ENCODE data around the gene CARMIL1.
"Not testable (repeated sequence)": the region's sequence is repeated elsewhere in the genome, so short reads cannot be mapped to it uniquely, and the experiment has no call there.

CARMIL1 gene

GRCh38 chr6:25381077-25381476 lies 101.9 kb downstream of the CARMIL1 start:
- no peak for DNase-seq (ENCODE audit: low read depth)
- no peak for TF ChIP-seq CTCF (IDR thresholded peaks at IDR 0.05; ENCODE audit: low read length, missing control alignments)
- no peak overlapping the region for H3K4me3 ChIP-seq (replicated peaks; ENCODE audit: low read depth, low read length)

GRCh38 chr6:25382476-25382875 lies 103.3 kb downstream of the CARMIL1 start:
- not testable (repeated sequence) for H3K4me3 ChIP-seq (replicated peaks; ENCODE audit: low read depth, low read length); DNase-seq (ENCODE audit: low read depth)

DNA sequence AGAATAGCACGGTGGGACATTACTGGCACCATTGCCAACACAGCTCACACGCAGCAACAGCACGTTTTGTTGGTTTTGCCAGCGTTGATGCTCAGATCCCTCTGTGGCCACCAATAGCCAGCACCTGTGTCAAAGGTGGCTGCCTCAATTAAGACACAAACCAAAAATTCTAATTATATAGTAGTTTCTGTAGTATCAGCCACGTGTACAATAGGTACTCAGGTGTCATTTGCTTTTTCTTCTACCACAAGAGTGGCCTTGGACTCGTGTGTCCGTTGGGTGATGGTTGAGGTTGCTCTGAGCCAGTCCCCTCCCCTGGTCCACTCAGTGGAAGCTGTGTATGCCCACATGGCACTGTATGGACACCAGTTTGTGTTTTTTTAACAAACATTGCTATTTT lies 105.1 kb downstream of the CARMIL1 start:
- DNase-seq (ENCODE audit: low read depth): no peak
- no peak for TF ChIP-seq CTCF (IDR thresholded peaks at IDR 0.05; ENCODE audit: low read length, missing control alignments)
- no peak overlapping the region for H3K4me3 ChIP-seq (replicated peaks; ENCODE audit: low read depth, low read length)

GRCh38 chr6:25384967-25385366 lies 105.8 kb downstream of the CARMIL1 start:
- H3K4me3 ChIP-seq (replicated peaks; ENCODE audit: low read depth, low read length): no peak overlapping the region
- TF ChIP-seq CTCF (IDR thresholded peaks at IDR 0.05; ENCODE audit: low read length, missing control alignments): no peak
- peak; percentile 31 for DNase-seq (ENCODE audit: low read depth)

GRCh38 chr6:25387483-25387882 lies 108.3 kb downstream of the CARMIL1 start:
- no peak overlapping the region for H3K4me3 ChIP-seq (replicated peaks; ENCODE audit: low read depth, low read length)
- no peak for TF ChIP-seq CTCF (IDR thresholded peaks at IDR 0.05; ENCODE audit: low read length, missing control alignments)
- no peak for DNase-seq (ENCODE audit: low read depth)

- DNase-seq (ENCODE audit: low read depth): no peak
- no peak overlapping the region for H3K4me3 ChIP-seq (replicated peaks; ENCODE audit: low read depth, low read length)
- TF ChIP-seq CTCF (IDR thresholded peaks at IDR 0.05; ENCODE audit: low read length, missing control alignments): no peak
Measured at GRCh38 chr6:25387911-25388310, 108.7 kb downstream of the CARMIL1 start.

GRCh38 chr6:25388776-25389175 lies 109.6 kb downstream of the CARMIL1 start:
- no peak for DNase-seq (ENCODE audit: low read depth)
- no peak for TF ChIP-seq CTCF (IDR thresholded peaks at IDR 0.05; ENCODE audit: low read length, missing control alignments)
- no peak overlapping the region for H3K4me3 ChIP-seq (replicated peaks; ENCODE audit: low read depth, low read length)

DNA sequence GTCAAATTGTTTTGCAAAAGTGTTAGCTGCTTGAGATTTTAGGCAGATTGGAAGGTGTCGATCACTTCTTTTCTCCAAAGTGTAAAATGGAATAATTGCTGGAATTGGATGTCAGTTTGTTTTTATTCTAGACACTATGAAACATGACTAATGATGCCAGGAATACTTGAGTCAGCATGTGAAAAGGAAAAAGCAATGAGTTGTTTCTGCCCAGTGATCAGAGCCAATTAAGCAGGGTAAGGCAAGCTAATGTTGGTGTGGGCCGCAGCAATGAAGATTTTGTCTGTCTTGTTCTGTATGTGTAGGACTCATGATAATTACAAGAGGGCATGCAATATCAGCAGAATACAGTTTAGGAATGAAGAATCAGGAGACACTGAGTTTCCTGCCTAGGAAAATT lies 110.3 kb downstream of the CARMIL1 start:
- peak; percentile 51 for DNase-seq (ENCODE audit: low read depth)
- no peak for TF ChIP-seq CTCF (IDR thresholded peaks at IDR 0.05; ENCODE audit: low read length, missing control alignments)
- H3K4me3 ChIP-seq (replicated peaks; ENCODE audit: low read depth, low read length): no peak overlapping the region

Data from fibroblast of pulmonary artery (primary cell).